Liver (tissue), 9 donors: ENCODE measurements around the gene DMC1. TPM values are rescaled to one million over a fixed set of nuclear protein-coding genes. Genes with fewer than 3 reads are reported as not detected.

Experiments used
- DNase-seq: peaks from one replicate; pipeline ENCODE4 v3.0.0-alpha.2; 2017; ENCODE audit warnings: low spot score
- H3K27ac ChIP-seq, 2 donors: one replicate each; pipeline ENCODE4 v1.7.0; 2013; ENCODE audit warnings: inconsistent platforms in 2 of 2, low read length in 2 of 2, control low read depth in 1 of 2, low read depth in 1 of 2, mild to moderate bottlenecking in 1 of 2
- H3K27me3 ChIP-seq, 4 donors: one replicate each; pipeline versions ENCODE4 v1.6.1 to v1.7.0; 2013; ENCODE audit warnings: low read length in 3 of 4, inconsistent platforms in 1 of 4, mild to moderate bottlenecking in 1 of 4, moderate library complexity in 1 of 4; ENCODE audit not compliant: control insufficient read depth in 4 of 4, insufficient read depth in 4 of 4
- H3K36me3 ChIP-seq, 4 donors: one replicate each; pipeline versions ENCODE4 v1.6.1 to v1.7.0; 2013; ENCODE audit warnings: low read length in 3 of 4, mild to moderate bottlenecking in 3 of 4, low read depth in 1 of 4, moderate library complexity in 1 of 4; ENCODE audit not compliant: control insufficient read depth in 4 of 4, insufficient read depth in 3 of 4
- H3K4me1 ChIP-seq, 4 donors: one replicate each; pipeline versions ENCODE4 v1.6.1 to v1.7.0; 2013; ENCODE audit warnings: low read length in 3 of 4, mild to moderate bottlenecking in 3 of 4, moderate library complexity in 1 of 4; ENCODE audit not compliant: control insufficient read depth in 4 of 4, insufficient read depth in 4 of 4
- H3K4me3 ChIP-seq, 3 donors: one replicate each; pipeline versions ENCODE4 v1.6.1 to v1.7.0; 2013; ENCODE audit warnings: low read length in 3 of 3, control low read depth in 1 of 3, low read depth in 1 of 3, mild to moderate bottlenecking in 1 of 3
- H3K9ac ChIP-seq, 2 donors: one replicate each; pipeline ENCODE4 v1.7.0; 2013; ENCODE audit warnings: low read length in 2 of 2, mild to moderate bottlenecking in 2 of 2, moderate library complexity in 2 of 2, control low read depth in 1 of 2, low read depth in 1 of 2
- H3K9me3 ChIP-seq, 4 donors: one replicate each; pipeline versions ENCODE4 v1.6.1 to v1.7.0; 2013; ENCODE audit warnings: low read length in 3 of 4; ENCODE audit not compliant: control insufficient read depth in 4 of 4
- EGR1 ChIP-seq, 2 donors: IDR thresholded peaks; 2 replicates each; pipeline ENCODE4 v1.6.1; 2016 to 2018; ENCODE audit warnings: antibody characterized with exemption in 2 of 2, low read depth in 2 of 2
- FOXA1 ChIP-seq: IDR thresholded peaks from 2 replicates; pipeline ENCODE4 v1.6.1; 2016; ENCODE audit warnings: antibody characterized with exemption
- FOXA2 ChIP-seq: IDR thresholded peaks from 2 replicates; pipeline ENCODE4 v1.6.1; 2016; ENCODE audit warnings: antibody characterized with exemption
- GABPA ChIP-seq, 2 donors: IDR thresholded peaks in 1 of 2; conservative IDR thresholded peaks in 1 of 2; 2 replicates each; pipeline ENCODE4 v1.6.1; 2016; ENCODE audit warnings: antibody characterized with exemption in 2 of 2, mild to moderate bottlenecking in 1 of 2, moderate library complexity in 1 of 2
- HNF4A ChIP-seq, 2 donors: conservative IDR thresholded peaks; 2 replicates each; pipeline ENCODE4 v1.6.1; 2016; ENCODE audit warnings: antibody characterized with exemption in 2 of 2, mild to moderate bottlenecking in 2 of 2
- HNF4G ChIP-seq: IDR thresholded peaks from 2 replicates; pipeline ENCODE4 v1.6.1; 2016; ENCODE audit warnings: antibody characterized with exemption
- JUND ChIP-seq, 2 donors: IDR thresholded peaks; 2 replicates each; pipeline ENCODE4 v1.6.1; 2016; ENCODE audit warnings: antibody characterized with exemption in 2 of 2
- NR2F2 ChIP-seq: IDR thresholded peaks from 2 replicates; pipeline ENCODE4 v1.6.1; 2016; ENCODE audit warnings: antibody characterized with exemption
- RAD21 ChIP-seq, 2 donors: IDR thresholded peaks; 2 replicates each; pipeline ENCODE4 v1.6.1; 2016; ENCODE audit warnings: antibody characterized with exemption in 2 of 2, mild to moderate bottlenecking in 2 of 2
- RXRA ChIP-seq, 2 donors: IDR thresholded peaks; 2 replicates each; pipeline ENCODE4 v1.6.1; 2017 to 2018; ENCODE audit warnings: antibody characterized with exemption in 2 of 2, mild to moderate bottlenecking in 1 of 2
- SP1 ChIP-seq: IDR thresholded peaks from 2 replicates; pipeline ENCODE4 v1.6.1; 2018; ENCODE audit warnings: antibody characterized with exemption, mild to moderate bottlenecking
- TAF1 ChIP-seq: conservative IDR thresholded peaks from 2 replicates; pipeline ENCODE4 v1.6.1; 2016; ENCODE audit warnings: antibody characterized with exemption, mild to moderate bottlenecking
- YY1 ChIP-seq: IDR thresholded peaks from 2 replicates; pipeline ENCODE4 v1.6.1; 2016; ENCODE audit warnings: antibody characterized with exemption, mild to moderate bottlenecking
- WGBS: extraction: QIAGEN DNeasy Blood & Tissue Kit; methylation state at CpG from one replicate; pipeline ENCODE4 v1.1.7; 2013; 5-methylcytosine and 5-hydroxymethylcytosine counted together
- polyA plus RNA-seq, 2 donors: library from polyadenylated mRNA; stranded (reverse) in 1 of 2; unstranded in 1 of 2; fragments of 200-250 nt in 1 of 2; fragments of >200 nt in 1 of 2; fragmentation: Nextera tagmentation in 1 of 2; extraction: Ambion mirVana in 1 of 2; gene quantifications; one replicate each; pipeline versions ENCODE4 v1.2.1 to v1.2.3, GENCODE V29; 2013 to 2015
- total RNA-seq, 2 donors: library from RNA; depleted of rRNA; stranded (reverse); fragments of >200 nt; gene quantifications; one replicate each; pipeline ENCODE4 v1.2.3, GENCODE V29; 2014
- TF ChIP-seq, protein P1 (sequence below): fragments of 150-350 bp; IDR thresholded peaks from 2 replicates; pipeline ENCODE4 v1.5.1; 2017; ENCODE audit warnings: improper control_type of control experiment, low read depth, low read length; ENCODE audit not compliant: missing input control
- TF ChIP-seq, protein P2 (sequence below): IDR thresholded peaks from 2 replicates; pipeline ENCODE4 v1.6.1; 2016; ENCODE audit warnings: antibody characterized with exemption
- TF ChIP-seq, protein P3 (sequence below): IDR thresholded peaks from 2 replicates; pipeline ENCODE4 v1.6.1; 2016; ENCODE audit warnings: antibody characterized with exemption
- TF ChIP-seq, protein P4 (sequence below): IDR thresholded peaks from 2 replicates; pipeline ENCODE4 v1.6.1; 2016; ENCODE audit warnings: antibody characterized with exemption
- donor health status: healthy.
- donor health status: healthy.
- donor health status: healthy.
- donor health status: healthy.
- donor health status: healthy.

DMC1 gene
- total and polyA plus RNA-seq, 4 donors: 0.25 to 6.8 (median 1.1) TPM; not detected in 1

DNA sequence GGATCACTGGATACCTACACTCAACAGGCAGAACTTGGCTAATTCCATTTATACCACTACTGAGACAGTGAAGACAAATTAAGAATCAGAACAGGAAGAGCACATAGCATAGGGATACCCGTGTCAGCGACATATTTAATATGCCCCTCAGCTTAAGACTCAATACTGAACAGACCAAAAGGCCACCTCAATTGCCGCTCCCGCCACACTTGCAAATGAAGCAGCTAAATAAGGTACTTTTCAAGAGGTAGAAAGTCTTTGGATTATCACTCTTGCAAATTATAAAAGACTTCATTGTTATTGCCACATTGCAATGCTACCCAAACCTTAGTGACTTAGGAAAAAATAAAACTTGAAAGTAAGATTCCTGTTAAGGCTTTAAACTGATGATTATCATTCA lies 67.0 kb downstream of the DMC1 start:
- peaks cover 3 to 41% (median 13%) of the 10 kb centered on the region in 4 donors for H3K4me1 ChIP-seq
- peak overlapping the region in 1 of 3 donors; percentile 5 for H3K4me3 ChIP-seq
- 62% methylated on average over 4 of the region's 4 CpGs for WGBS
- DNase-seq: no peak
- no peaks in the 10 kb centered on the region for H3K27me3 ChIP-seq
- peak overlapping the region in 1 of 2 donors; percentile 30 for H3K27ac ChIP-seq
- H3K9me3 ChIP-seq: no peaks in the 10 kb centered on the region
- H3K36me3 ChIP-seq: peaks cover 4 to 28% (median 21%) of the 10 kb centered on the region in 4 donors
- peak overlapping the region in 1 of 2 donors; percentile 63 for H3K9ac ChIP-seq
- TF ChIP-seq HNF4G (no peak), TAF1 (no peak), GABPA (IDR thresholded peaks at IDR 0.05 in 1 of 2, conservative IDR thresholded peaks at IDR 0.05 in 1 of 2) (no peak), JUND (IDR thresholded peaks at IDR 0.05) (no peak), EGR1 (IDR thresholded peaks at IDR 0.05; ENCODE audit: low read depth in 2 of 2) (no peak), RAD21 (IDR thresholded peaks at IDR 0.05) (no peak), NR2F2 (no peak), FOXA1 (no peak), FOXA2 (no peak), SP1 (no peak), YY1 (no peak), HNF4A (conservative IDR thresholded peaks at IDR 0.05) (no peak), RXRA (IDR thresholded peaks at IDR 0.05) (no peak)
- TF ChIP-seq, protein P1, sequence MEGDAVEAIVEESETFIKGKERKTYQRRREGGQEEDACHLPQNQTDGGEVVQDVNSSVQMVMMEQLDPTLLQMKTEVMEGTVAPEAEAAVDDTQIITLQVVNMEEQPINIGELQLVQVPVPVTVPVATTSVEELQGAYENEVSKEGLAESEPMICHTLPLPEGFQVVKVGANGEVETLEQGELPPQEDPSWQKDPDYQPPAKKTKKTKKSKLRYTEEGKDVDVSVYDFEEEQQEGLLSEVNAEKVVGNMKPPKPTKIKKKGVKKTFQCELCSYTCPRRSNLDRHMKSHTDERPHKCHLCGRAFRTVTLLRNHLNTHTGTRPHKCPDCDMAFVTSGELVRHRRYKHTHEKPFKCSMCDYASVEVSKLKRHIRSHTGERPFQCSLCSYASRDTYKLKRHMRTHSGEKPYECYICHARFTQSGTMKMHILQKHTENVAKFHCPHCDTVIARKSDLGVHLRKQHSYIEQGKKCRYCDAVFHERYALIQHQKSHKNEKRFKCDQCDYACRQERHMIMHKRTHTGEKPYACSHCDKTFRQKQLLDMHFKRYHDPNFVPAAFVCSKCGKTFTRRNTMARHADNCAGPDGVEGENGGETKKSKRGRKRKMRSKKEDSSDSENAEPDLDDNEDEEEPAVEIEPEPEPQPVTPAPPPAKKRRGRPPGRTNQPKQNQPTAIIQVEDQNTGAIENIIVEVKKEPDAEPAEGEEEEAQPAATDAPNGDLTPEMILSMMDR: no peak
- TF ChIP-seq, protein P2, sequence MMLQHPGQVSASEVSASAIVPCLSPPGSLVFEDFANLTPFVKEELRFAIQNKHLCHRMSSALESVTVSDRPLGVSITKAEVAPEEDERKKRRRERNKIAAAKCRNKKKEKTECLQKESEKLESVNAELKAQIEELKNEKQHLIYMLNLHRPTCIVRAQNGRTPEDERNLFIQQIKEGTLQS: no peak
- TF ChIP-seq, protein P3, sequence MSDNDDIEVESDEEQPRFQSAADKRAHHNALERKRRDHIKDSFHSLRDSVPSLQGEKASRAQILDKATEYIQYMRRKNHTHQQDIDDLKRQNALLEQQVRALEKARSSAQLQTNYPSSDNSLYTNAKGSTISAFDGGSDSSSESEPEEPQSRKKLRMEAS: no peak
- TF ChIP-seq, protein P4, sequence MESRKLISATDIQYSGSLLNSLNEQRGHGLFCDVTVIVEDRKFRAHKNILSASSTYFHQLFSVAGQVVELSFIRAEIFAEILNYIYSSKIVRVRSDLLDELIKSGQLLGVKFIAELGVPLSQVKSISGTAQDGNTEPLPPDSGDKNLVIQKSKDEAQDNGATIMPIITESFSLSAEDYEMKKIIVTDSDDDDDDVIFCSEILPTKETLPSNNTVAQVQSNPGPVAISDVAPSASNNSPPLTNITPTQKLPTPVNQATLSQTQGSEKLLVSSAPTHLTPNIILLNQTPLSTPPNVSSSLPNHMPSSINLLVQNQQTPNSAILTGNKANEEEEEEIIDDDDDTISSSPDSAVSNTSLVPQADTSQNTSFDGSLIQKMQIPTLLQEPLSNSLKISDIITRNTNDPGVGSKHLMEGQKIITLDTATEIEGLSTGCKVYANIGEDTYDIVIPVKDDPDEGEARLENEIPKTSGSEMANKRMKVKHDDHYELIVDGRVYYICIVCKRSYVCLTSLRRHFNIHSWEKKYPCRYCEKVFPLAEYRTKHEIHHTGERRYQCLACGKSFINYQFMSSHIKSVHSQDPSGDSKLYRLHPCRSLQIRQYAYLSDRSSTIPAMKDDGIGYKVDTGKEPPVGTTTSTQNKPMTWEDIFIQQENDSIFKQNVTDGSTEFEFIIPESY: no peak

DNA sequence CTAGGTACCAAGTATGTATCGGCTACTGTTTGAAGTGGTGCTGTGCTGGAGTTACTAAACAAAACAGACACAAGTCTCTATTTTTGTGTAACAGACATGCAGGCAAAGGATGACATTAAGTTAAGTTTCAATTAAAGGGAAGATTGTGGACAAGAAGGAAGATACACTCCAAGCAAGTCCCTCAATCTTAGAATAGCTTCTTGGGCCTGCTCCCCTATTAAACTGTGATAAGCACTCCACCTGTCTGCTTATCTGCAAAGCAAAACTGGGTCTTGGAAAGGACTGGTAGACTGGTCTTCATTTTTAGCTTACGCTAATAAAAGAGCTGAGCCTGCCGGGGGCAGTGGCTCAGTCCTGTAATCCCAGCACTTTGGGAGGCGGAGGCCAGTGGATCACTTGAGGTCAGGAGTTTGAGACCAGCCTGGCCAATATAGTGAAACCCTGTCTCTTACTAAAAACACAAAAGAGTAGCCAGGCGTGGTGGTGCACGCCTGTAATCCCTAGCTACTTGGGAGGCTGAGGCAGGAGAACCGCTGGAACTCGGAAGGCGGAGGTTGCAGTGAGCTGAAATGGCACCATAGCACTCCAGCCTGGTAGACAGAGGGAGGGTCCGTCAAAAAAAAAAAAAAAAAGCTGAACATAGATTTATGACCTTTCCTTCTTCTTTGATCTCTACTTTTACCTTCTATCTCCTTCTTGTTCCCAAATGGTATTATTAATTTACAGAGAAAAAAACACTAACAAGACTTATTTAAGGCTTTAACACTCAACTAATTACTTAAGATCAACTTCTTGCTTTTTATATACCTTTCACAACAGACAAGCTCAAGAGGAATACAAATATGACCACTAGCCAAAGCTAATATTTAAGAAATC lies 67.9 kb downstream of the DMC1 start:
- Histone ChIP-seq H3K4me3 (no peak overlapping the region), H3K27ac (no peak overlapping the region), H3K36me3 (peaks cover 7 to 35% (median 29%) of the 10 kb centered on the region in 4 donors), H3K9me3 (no peaks in the 10 kb centered on the region), H3K27me3 (no peaks in the 10 kb centered on the region), H3K9ac (no peak overlapping the region), H3K4me1 (peaks cover 3 to 31% (median 13%) of the 10 kb centered on the region in 4 donors)
- DNase-seq: no peak
- TF ChIP-seq YY1: no peak
- TF ChIP-seq EGR1 (IDR thresholded peaks at IDR 0.05; ENCODE audit: low read depth in 2 of 2): no peak
- 88% methylated on average over 10 of the region's 10 CpGs for WGBS
